ENCODE measurements around the gene CDKN2A. TPM values are rescaled to one million over a fixed set of nuclear protein-coding genes. Genes with fewer than 3 reads are reported as not detected.

CDKN2A gene
- total and polyA plus RNA-seq, 9 of the 15 experiments (the other 6 are each of a cell fraction or from before 2014, with no cell fraction given) = not detected

DNA sequence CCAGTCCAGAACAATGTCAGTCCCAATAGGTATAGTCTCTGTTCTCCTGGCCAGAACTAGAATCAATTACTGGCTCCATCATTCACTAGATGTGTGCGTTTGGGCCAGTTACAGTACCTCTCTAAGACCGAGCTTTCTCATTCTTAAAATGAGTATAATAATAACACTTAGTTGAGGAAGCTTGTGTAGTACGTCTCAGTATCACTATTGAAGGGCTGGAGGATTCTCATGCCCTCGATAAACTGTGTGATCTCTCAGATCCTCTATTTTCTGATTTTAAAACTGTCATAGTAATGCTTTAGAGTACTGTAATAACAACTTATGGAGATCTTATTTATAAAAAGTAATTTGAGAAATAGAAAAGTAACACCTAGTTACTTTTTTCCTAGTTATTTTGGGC, 50.7 kb downstream of the CDKN2A start:
- no peaks in the 10 kb centered on the region for H3K36me3 ChIP-seq (ENCODE audit: control insufficient read depth, insufficient read depth, low read length)
- no CpG with 5 or more reads among the region's 4 CpGs for WGBS (ENCODE audit: insufficient coverage, low coverage, missing lambda C conversion rate)
- ATAC-seq = no peak
- H3K4me1 ChIP-seq (replicated peaks in 1 of 2; ENCODE audit: control insufficient read depth in 2 of 2, insufficient read depth in 2 of 2, low read length in 2 of 2) = no peaks in the 10 kb centered on the region
- intact Hi-C loops (cut with micrococcal nuclease) (no loop called here), in situ Hi-C loops (cut with MboI) (no loop called here)
- H3K9ac ChIP-seq (ENCODE audit: insufficient read depth in 1 of 2, low read depth in 2 of 2, low read length in 2 of 2) = no peak overlapping the region
- H3K9me1 ChIP-seq (ENCODE audit: control insufficient read depth, insufficient read depth, low read length) = no peaks in the 10 kb centered on the region
- TF ChIP-seq RAD51 (IDR thresholded peaks at IDR 0.05; ENCODE audit: borderline replicate concordance, low read depth) (no peak), KLF13 (tag; IDR thresholded peaks at IDR 0.05; ENCODE audit: borderline replicate concordance, low read depth) (no peak), SIRT6 (IDR thresholded peaks at IDR 0.05; ENCODE audit: low read depth, low read length) (no peak), SPI1 (IDR thresholded peaks at IDR 0.05; ENCODE audit: borderline replicate concordance, low read depth, low read length) (no peak)
- ChIA-PET CTCF (ENCODE audit: low intra/inter-chr PET ratio) (no interaction called here), POLR2A (no interaction called here)
- no peaks in the 10 kb centered on the region for H3K9me3 ChIP-seq (replicated peaks; ENCODE audit: control insufficient read depth, insufficient read depth, low read depth, low read length)
- H3K27ac ChIP-seq (ENCODE audit: extremely low read depth, low read depth, low read length) = no peak overlapping the region
- no peak for DNase-seq (ENCODE audit: extremely low read depth in 1 of 4, low spot score in 3 of 4)
- no peaks in the 10 kb centered on the region for H3K27me3 ChIP-seq (ENCODE audit: control insufficient read depth in 2 of 2, insufficient read depth in 2 of 2, low read length in 2 of 2)
- H3K4me3 ChIP-seq = no peak overlapping the region
- H3K79me2 ChIP-seq (ENCODE audit: control insufficient read depth, insufficient read depth, low read length) = no peaks in the 10 kb centered on the region
- FAIRE-seq = no peak
- no peaks in the 10 kb centered on the region for H4K20me1 ChIP-seq (replicated peaks; ENCODE audit: control insufficient read depth, insufficient read depth, low read length)
- no TSS peak for BruUV-seq (replicated peaks)
- H3K4me2 ChIP-seq (ENCODE audit: insufficient read depth, low read length) = no peak overlapping the region
- H2AFZ ChIP-seq (ENCODE audit: low read depth, low read length) = no peak overlapping the region

- no peaks in the 10 kb centered on the region for H3K79me2 ChIP-seq (ENCODE audit: control insufficient read depth, insufficient read depth, low read length)
- H3K4me2 ChIP-seq (ENCODE audit: insufficient read depth, low read length) = no peak overlapping the region
- ATAC-seq = no peak
- BruUV-seq (replicated peaks) = no TSS peak
- no peak for FAIRE-seq
- intact Hi-C loops (cut with micrococcal nuclease) = no loop called here
- H3K9me1 ChIP-seq (ENCODE audit: control insufficient read depth, insufficient read depth, low read length) = no peaks in the 10 kb centered on the region
- DNase-seq (ENCODE audit: extremely low read depth in 1 of 4, low spot score in 3 of 4) = no peak
- H2AFZ ChIP-seq (ENCODE audit: low read depth, low read length) = no peak overlapping the region
- no peak overlapping the region for H3K9ac ChIP-seq (ENCODE audit: insufficient read depth in 1 of 2, low read depth in 2 of 2, low read length in 2 of 2)
- no peak overlapping the region for H3K4me3 ChIP-seq
- no CpG with 5 or more reads among the region's 4 CpGs for WGBS (ENCODE audit: insufficient coverage, low coverage, missing lambda C conversion rate)
- no peaks in the 10 kb centered on the region for H3K9me3 ChIP-seq (replicated peaks; ENCODE audit: control insufficient read depth, insufficient read depth, low read depth, low read length)
- H3K27ac ChIP-seq (ENCODE audit: extremely low read depth, low read depth, low read length) = no peak overlapping the region
- POLR2A ChIA-PET = no interaction called here
- no peaks in the 10 kb centered on the region for H4K20me1 ChIP-seq (replicated peaks; ENCODE audit: control insufficient read depth, insufficient read depth, low read length)
- CTCF ChIA-PET (ENCODE audit: low intra/inter-chr PET ratio) = no interaction called here
- TF ChIP-seq BCL6 (CRISPR knock-in tag; IDR thresholded peaks at IDR 0.05) (no peak), NR3C1 (CRISPR knock-in tag; IDR thresholded peaks at IDR 0.05) (no peak), CBX8 (IDR thresholded peaks at IDR 0.05; ENCODE audit: borderline replicate concordance, extremely low read depth, low read depth, low read length, poor library complexity, severe bottlenecking) (no peak), HBP1 (CRISPR knock-in tag; IDR thresholded peaks at IDR 0.05) (no peak)
- no peaks in the 10 kb centered on the region for H3K4me1 ChIP-seq (replicated peaks in 1 of 2; ENCODE audit: control insufficient read depth in 2 of 2, insufficient read depth in 2 of 2, low read length in 2 of 2)
- no peaks in the 10 kb centered on the region for H3K27me3 ChIP-seq (ENCODE audit: control insufficient read depth in 2 of 2, insufficient read depth in 2 of 2, low read length in 2 of 2)
- in situ Hi-C loops (cut with MboI) = no loop called here
- H3K36me3 ChIP-seq (ENCODE audit: control insufficient read depth, insufficient read depth, low read length) = no peaks in the 10 kb centered on the region
These were observed 52.7 kb downstream of the CDKN2A start for GRCh38 chr9:21941337-21941995.

Data from K562 (cell line).